ENCODE measurements around the gene SDC1. TPM values are rescaled to one million over a fixed set of nuclear protein-coding genes. Genes with fewer than 3 reads are reported as not detected.

The SDC1 gene
- total and polyA plus RNA-seq, 2 of the 8 experiments (the other 6 are each of a cell fraction or from before 2014, with no cell fraction given) = 45.3 to 73.3 TPM

DNA sequence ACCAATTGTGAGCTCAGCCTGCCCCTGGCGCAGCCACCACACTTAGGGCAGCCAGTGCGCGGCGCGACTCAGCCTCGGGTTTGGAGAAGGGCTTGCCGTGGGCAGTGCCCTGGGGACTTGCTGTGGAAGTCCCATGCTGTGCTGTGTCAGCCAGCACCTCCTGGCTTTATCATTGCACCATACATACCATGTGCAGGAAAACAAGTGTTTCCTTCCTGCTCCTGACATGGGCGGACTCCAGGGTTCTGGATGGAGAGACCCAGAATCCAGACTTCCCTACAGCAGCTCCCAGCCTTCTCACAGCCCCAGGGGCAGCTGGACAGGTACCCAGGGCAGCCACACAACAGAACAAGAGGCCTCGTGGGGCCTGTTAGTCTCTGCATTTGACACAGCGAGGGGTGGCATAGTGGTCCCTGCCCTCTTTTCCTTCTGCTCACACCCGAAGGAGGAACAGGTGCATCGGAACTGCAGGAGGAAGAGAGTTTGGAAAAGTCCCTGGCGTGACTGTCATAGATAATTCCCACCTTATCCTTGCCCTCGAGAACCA, 54.2 kb downstream of the SDC1 start (continued):
- no peak for TF ChIP-seq RAD21 (IDR thresholded peaks at IDR 0.05 in 1 of 2, conservative IDR thresholded peaks at IDR 0.05 in 1 of 2; ENCODE audit: low read depth in 2 of 2, low read length in 2 of 2)
